ENCODE results near the gene UBL3.

UBL3 gene

GRCh38 chr13:29771247-29771646 lies 79.2 kb downstream of the UBL3 start:
- peak; percentile 44 for TF ChIP-seq CTCF (conservative IDR thresholded peaks at IDR 0.05; ENCODE audit: low read depth, low read length)
- H3K4me3 ChIP-seq (ENCODE audit: low read depth, low read length), result no peak overlapping the region
- peak; percentile 62 for DNase-seq (ENCODE audit: low read depth)

GRCh38 chr13:29767006-29767405 lies 83.4 kb downstream of the UBL3 start:
- DNase-seq (ENCODE audit: low read depth), result no peak
- TF ChIP-seq CTCF (conservative IDR thresholded peaks at IDR 0.05; ENCODE audit: low read depth, low read length), result no peak
- no peak overlapping the region for H3K4me3 ChIP-seq (ENCODE audit: low read depth, low read length)

GRCh38 chr13:29763436-29764180 lies 86.8 kb downstream of the UBL3 start:
- DNase-seq (ENCODE audit: low read depth), result no peak
- no peak for TF ChIP-seq CTCF (conservative IDR thresholded peaks at IDR 0.05; ENCODE audit: low read depth, low read length)

GRCh38 chr13:29761815-29762214 lies 88.6 kb downstream of the UBL3 start:
- TF ChIP-seq CTCF (conservative IDR thresholded peaks at IDR 0.05; ENCODE audit: low read depth, low read length), result no peak
- no peak for DNase-seq (ENCODE audit: low read depth)
- no peak overlapping the region for H3K4me3 ChIP-seq (ENCODE audit: low read depth, low read length)

More at GRCh38 chr13:29763436-29764180, 86.8 kb downstream of the UBL3 start:
- no peak overlapping the region for H3K4me3 ChIP-seq (ENCODE audit: low read depth, low read length)

GRCh38 chr13:29761160-29761559 lies 89.3 kb downstream of the UBL3 start:
- DNase-seq (ENCODE audit: low read depth), result no peak
- no peak overlapping the region for H3K4me3 ChIP-seq (ENCODE audit: low read depth, low read length)
- no peak for TF ChIP-seq CTCF (conservative IDR thresholded peaks at IDR 0.05; ENCODE audit: low read depth, low read length)

GRCh38 chr13:29760544-29760943 lies 89.9 kb downstream of the UBL3 start:
- no peak overlapping the region for H3K4me3 ChIP-seq (ENCODE audit: low read depth, low read length)
- no peak for TF ChIP-seq CTCF (conservative IDR thresholded peaks at IDR 0.05; ENCODE audit: low read depth, low read length)
- no peak for DNase-seq (ENCODE audit: low read depth)

- DNase-seq (ENCODE audit: low read depth), result peak; percentile 13
- no peak for TF ChIP-seq CTCF (conservative IDR thresholded peaks at IDR 0.05; ENCODE audit: low read depth, low read length)
- H3K4me3 ChIP-seq (ENCODE audit: low read depth, low read length), result no peak overlapping the region
These were observed 91.8 kb downstream of the UBL3 start for GRCh38 chr13:29758531-29759114.

Data from choroid plexus epithelial cell (primary cell).